GM20431 (cell line): ENCODE results near the gene TSC2.
"Not testable (repeated sequence)": the region's sequence is repeated elsewhere in the genome, so short reads cannot be mapped to it uniquely, and the experiment has no call there.

Source experiments
- in situ Hi-C: fragments of 300-500 bp; cut with MseI, MboI; formaldehyde crosslinking; loops from one replicate; pipeline ENCODE4 v1.15.0; 2020; ENCODE audit warnings: low sequenced_read_pairs; ENCODE audit not compliant: unreplicated experiment

TSC2 gene

DNA sequence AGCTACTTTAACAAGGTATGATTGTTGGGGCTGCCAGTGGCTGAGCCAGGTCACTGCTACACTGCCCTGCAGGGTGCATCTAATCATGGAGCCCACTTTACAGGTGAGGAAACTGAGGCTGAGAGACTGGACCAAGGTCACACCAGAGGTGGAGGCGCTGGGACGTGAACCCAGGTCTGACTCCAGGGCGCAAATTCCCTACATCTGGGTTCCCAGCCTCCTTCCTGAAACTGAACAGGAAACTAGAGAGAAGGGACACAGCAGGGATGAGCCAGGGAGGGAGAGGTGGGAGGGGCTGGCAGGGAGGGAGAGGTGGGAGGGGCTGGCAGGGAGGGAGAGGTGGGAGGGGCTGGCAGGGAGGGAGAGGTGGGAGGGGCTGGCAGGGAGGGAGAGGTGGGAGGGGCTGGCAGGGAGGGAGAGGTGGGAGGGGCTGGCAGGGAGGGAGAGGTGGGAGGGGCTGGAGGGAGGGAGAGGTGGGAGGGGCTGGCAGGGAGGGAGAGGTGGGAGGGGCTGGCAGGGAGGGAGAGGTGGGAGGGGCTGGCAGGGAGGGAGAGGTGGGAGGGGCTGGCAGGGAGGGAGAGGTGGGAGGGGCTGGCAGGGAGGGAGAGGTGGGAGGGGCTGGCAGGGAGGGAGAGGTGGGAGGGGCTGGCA, 80.0 kb downstream of the TSC2 start:
- in situ Hi-C loops = not testable (repeated sequence)

DNA sequence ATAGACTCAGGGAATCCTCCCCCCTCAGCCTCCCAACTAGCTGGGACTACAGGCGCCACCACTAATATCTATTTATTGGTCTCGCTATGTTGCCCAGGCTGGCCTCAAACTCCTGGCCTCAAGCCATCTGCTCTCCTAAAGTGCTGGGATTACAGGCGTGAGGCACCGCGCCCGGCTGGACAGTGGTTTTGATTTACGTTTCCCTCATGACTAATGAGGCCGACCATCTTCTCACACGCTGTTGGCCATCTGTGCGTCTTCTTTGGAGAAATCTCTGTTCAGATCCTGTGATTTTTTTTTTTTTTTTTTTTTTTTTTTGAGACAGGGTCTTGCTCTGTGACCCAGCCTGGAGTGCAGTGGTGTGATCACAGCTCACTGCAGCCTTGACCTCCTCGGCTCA, 81.5 kb downstream of the TSC2 start:
- in situ Hi-C loops = not testable (repeated sequence)

DNA sequence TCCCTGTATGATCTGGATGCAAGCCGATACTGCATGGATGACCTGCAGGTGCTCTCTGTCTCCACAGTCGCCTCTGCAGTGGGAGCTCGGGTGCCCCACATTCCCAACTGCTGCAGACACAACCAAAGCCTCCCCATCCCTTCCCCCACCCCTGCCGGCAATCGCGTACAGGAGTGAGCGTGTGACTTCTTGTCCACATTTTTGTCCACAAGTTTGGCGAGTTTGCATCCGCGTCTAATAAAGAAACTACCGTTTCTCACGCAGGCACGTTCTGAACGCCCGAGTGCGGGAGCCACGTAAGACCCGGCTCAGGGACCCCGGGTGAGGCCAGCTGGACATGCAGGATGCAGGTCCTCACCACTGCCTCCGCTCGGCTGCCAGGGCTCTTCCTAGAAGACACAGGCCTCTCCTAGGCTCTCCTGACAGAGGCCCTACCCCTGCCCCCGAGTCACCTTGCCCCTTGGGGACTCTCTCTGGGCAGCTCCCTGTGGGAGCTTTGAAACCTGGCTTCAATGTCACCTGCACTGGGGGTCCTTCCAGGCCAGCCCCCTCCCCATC, 82.2 kb downstream of the TSC2 start:
- in situ Hi-C loops = not testable (repeated sequence)

DNA sequence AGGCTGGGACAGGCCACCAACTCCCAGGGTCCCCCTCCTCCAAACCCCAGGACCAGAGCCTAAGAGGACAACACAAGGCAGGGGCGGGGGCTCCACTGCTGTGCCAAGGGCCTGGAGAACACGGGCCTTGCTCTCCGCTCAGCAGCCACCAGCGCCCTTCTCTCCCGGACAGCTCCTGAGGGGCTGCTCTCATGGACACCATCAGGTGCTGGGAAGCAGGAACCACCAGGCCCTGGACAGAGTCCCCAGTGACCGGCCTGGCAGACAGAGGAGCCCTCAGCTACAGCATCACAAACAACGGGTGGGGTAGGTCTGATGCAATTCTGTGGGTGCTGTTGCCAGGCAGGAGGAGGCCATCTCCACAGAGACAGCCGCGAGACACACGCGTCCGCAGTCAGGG, 86.0 kb downstream of the TSC2 start:
- in situ Hi-C loops = not testable (repeated sequence)

DNA sequence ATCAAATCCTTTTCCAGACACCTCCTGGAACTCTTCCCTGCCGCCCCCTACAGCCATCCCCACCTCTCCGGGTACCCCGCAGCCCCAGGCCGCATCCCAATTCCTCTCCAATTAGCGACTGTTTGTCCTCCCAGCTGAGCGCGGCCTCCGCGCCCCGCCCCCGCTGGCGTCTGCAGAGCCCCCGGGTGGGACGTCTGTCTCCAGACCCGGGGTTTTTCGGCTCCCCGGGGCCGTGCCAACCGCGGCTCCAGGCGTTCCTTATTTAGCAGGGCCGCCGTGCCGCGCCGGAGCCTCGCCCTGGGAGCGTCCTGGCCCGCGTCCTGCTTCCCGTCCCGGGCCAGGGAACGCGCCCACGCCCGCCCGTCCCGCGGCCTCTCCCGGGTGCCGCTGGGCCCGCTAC, 87.3 kb downstream of the TSC2 start:
- in situ Hi-C loops = not testable (repeated sequence)

DNA sequence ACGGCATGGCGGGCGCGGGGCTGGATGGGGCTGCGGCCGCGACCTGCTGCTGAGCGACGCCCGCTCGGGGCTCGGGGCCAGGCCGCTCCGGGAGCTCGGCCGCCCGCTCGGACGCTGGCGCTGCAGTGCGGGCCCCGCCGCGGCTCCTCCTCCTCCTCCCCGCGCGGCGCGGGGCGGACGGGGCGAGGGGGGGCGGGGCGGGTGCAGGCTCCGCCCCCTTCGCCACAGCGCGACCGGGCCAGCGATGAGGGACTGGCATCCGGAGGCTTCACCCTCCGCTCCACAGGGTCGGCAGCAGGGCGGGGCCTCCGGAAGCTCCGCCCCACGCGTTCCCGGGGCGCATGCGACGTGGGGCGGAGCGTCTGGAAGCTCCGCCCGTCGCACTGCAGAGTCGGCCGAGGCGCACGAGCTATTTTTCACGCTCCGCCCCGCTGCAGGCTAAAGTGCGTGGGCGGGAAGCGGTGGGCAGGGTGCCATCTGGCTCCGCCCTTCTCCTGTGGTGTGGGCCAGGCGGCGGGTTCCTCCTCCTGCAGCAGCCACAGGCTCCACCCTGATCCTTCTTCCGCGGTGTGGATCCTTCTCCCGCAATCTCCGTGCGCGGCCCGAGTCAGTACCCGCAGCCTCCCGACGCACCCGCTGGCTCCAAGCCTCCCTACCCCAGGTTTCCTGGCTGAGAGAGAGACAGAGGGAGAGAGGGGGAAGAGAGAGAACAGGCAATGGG, 88.1 kb downstream of the TSC2 start, which contains the start of gene PKD1:
Gene PKD1 (minus strand): TSS at position 129 of the 721 bp plus-strand sequence. CDS start 209 bp downstream, outside the sequence.
- in situ Hi-C loops = not testable (repeated sequence)
